NK-92 treated with Interleukin-12 subunit alpha and Interleukin-12 subunit beta, amount 100 ng/mL, for 24 hours (cell line): ENCODE data around the gene NCKAP5.

Experiments
- DNase-seq: peaks from one replicate; lab custom pipeline; 2025; lab: John Stamatoyannopoulos, UW

The NCKAP5 gene

DNA sequence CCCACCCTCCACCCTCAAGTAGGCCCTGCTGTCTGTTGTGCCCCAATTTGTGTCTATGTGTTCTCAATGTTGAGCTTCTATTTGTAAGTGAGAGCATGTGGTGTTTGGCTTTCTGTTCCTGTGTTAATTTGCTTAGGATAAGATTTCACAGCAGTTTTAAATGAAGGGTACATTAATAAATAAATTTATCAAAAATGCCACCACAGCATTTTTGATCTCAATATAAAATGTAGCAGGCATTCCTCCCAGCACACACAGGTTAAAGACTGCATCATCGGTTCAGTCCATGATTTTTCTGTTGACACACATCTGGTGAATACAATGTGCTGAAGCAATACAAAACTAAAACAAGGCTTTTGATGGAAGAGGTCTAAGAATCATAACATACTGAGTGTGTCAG, 486.2 kb downstream of the NCKAP5 start:
- DNase-seq, result no peak

GRCh38 chr2:133080822-133081221, 487.4 kb downstream of the NCKAP5 start:
- DNase-seq, result no peak

DNA sequence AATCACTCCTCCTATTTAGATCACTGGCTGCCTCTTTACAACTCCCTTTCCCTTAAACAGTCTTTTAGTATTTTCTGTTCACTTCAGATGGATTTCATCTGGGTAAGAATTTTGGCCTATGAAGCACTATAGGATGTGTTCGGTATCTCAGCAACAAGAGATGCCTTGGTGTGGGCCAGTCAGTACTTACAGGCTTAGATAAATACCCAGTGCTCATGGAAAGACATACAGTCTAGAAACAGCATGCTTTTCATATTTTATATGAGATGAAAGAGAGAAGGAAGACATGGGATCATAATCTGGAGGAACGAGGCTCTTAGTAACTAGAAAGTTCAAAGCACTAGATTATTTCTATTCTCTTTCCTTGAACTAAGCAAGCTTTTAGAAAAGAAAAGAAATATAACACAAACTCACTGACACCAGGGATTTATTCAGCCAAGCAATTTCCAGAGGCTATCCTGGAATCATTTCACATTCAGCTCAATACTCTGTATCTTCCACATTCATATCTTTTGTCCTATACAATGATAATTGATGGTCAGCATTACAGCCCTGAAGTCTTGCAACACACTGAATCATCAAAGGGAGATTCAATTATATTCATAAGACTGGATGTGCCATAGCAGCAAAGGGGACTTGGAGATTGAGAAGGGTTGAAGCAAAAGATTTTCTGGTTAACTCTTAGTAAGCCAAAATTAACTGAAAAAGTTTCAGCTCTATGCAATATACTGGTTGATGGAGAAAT, 489.4 kb downstream of the NCKAP5 start:
- DNase-seq, result no peak

- no peak for DNase-seq
Observed at GRCh38 chr2:133077269-133077822, 490.9 kb downstream of the NCKAP5 start.

DNA sequence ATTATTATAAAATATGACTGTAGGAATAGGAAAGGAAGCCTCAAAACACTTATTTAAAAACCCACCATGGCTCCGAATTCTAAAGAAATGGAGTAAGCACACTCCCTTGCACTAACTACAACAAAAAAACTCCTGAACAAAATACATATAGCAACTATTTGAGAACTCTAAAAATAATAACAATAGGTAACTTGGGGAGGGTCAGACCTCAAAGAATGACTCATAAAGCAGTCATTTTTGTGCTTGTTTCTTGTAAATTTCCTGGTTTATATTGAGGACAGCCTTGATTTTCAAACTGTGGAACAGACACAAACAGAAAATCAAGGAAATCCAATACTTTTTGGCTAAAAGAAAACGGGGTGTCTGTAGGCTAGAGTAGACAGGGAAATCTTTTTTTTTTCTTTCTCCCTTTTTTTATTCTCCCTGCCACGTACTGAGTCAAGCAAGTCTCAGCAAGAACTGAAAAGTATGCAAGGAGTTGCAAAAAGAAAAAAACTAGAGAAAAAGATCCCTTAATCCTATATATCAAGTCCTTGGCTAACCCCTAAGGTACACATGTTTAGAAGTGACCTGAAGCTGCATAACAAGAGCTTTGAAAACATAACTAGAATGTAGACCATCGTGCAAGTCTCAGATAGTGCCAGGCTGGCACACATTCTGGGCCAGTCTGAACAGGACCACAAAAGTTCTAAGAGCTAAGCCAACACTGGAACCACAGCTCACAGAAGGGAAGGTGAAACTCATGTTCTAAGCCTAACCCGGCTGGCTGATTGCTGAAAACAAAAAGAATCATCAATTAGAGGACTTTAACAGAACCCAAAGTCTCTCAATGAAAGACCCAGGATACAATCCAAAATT, 495.2 kb downstream of the NCKAP5 start:
- DNase-seq, result no peak

GRCh38 chr2:133063775-133064174, 504.5 kb downstream of the NCKAP5 start:
- no peak for DNase-seq

DNA sequence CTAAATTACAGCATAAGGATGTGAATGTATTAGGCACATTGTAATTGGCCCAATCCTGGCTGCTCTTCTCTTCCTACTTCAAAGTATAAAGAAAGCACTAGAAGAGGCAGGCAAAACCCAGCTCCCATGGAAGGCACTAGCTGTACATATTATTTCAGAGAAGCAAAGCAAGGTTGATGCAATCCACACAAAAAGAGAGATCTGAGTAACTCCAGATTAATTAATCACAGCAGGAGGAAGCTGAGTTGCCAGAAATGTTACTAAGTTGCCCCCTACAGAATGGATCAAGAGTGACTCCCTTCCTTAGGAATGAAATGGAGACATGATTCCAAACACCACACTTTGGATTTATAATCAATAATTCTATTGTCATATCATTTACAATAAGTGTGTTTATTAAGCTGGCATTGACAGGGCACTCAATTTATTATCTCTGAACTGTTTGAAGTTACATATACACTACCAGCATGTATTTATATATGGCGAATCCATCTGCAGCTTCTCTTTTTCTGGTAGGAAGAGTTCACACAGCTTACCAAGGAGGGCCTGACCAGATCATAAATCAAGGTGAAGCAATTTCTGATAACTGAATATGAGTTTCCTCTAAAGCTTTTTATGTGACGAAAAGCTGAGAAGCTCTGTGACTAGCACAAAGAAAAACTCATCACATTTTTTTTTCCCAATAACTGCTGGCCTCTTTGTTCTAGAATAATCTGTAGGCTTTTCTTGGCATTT, 505.2 kb downstream of the NCKAP5 start:
- DNase-seq, result no peak

DNA sequence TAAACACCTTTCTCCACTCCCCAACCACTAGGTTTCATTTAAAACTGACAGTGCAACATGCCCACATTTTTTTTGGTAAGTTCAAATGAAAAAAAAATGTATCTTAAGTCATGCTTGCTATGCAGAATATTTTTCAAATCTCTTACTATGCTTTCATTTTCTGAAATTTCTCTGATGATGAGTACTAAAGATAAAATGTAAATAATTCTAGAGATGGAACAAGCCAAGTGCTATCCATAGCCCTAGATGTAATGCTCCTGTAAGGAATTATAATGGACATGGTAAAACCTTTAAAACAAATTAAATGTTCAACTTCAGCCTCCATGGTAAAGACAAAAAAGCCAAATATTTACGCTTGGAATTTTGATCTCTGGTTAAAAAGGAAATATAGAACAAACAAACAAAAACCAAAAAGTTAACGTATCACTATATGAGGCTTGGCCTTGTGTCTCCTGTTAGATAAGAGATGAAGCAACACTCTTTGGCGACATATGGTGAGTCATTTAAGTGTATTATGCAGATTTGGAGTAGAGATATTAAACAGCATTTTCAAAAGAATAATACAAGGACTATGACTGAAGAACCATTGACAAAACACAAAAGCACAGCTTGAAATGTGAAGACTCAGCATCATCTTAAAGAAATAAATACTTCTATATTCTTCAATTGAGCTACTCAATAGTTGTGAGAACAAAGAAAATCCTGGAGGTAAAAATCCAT, 506.2 kb downstream of the NCKAP5 start:
- DNase-seq, result no peak

DNA sequence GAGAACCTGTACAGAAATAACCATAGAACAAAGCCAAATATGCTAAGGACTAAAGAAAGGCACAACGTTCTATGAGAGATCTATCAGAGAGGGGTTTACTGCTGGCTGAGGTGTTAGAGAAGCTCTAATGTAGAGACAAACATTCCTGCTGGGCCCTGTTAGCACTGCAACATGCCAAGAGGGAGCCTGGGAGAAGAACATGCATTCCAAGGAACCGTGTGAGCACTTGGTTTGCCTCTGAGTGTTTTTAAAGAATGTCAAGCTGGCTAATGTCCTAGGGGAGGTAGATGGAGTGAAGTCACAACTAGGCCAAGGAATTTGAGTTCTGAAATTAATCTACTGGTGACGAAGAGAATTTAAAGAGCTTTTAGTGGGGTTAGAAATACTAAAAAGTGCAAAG, 514.0 kb downstream of the NCKAP5 start:
- no peak for DNase-seq

DNA sequence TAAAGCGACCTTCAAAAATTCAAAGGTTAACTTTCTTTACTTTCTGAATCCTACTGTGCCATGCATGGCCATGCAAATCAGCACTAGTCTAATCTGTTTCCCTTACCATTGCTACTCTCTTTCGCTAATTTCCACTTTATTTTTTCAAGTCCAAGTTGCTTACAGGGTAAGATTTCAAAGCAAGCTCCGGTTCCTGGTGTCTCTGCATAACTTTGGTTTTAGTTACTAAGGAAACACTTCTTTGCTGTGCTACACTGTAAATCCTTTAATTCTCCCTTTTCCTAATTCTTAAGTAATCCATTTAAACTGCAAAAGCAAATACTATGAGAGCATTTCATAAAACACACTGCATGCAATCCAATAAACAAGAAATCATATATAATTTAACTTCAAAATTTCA, 514.7 kb downstream of the NCKAP5 start:
- DNase-seq, result no peak

GRCh38 chr2:133045787-133046186, 522.5 kb downstream of the NCKAP5 start:
- DNase-seq, result no peak

GRCh38 chr2:133044556-133044955, 523.7 kb downstream of the NCKAP5 start:
- DNase-seq, result no peak

DNA sequence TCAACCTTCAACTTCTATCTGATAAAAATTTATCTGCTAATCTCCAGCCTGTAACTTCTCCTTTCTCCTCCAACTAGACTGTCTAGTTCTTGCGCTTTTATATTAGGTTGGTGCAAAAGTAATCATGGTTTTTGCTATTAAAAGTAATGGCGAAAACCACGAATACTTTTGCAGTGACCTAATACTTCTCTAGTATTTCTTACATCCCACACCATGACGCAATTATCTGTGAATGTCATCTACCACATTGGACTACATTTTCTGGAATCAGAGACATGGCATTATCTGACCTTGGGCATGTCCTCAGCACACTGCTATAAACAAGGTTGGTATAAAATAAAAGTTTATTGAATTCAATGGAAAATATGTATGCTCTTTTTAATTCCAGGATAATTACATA, 528.1 kb downstream of the NCKAP5 start:
- DNase-seq, result no peak

- DNase-seq, result no peak
Observed at GRCh38 chr2:133039531-133039930, 528.7 kb downstream of the NCKAP5 start.

- no peak for DNase-seq
Observed at GRCh38 chr2:133026536-133027177, 541.6 kb downstream of the NCKAP5 start.

GRCh38 chr2:133025004-133025403, 543.3 kb downstream of the NCKAP5 start:
- DNase-seq, result no peak

DNA sequence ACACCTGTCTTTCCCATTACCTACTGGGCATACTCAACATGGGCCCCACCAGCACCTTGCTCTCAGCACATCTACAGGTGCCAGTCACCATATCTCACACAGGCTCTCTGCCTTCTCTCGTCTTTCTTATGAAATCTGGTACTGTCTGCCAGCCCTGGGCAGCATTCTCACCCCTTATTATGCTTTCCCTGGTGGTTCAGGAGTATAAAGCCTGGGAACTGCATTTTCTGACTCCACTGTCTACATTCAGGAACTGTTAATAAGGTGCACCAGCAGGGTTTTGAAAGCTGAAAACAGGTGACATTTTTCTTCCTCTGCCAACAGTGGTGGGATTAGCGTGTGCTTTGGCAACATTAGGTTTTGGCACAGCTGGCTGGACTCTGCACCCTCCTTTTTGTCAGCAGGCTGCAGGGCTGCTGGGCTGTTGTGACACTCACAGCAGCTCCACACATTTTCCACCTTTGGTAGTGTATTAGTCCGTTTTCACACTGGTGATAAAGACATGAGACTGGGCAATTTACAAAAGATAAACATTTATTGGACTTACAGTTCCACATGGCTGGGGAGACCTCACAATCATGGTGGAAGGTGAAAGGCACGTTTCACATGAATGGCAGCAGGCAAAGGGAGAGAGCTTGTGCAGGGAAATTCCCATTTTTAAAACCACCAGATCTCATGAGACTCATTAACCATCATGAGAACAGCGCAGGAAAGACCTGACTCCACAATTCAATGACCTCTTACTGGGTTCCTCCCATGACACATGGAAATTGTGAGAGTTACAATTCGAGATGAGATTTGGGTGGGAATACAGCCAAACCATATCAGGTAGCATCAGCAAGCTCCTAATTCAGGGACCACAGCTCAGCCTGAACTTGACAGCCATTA, 555.2 kb downstream of the NCKAP5 start:
- DNase-seq, result no peak

DNA sequence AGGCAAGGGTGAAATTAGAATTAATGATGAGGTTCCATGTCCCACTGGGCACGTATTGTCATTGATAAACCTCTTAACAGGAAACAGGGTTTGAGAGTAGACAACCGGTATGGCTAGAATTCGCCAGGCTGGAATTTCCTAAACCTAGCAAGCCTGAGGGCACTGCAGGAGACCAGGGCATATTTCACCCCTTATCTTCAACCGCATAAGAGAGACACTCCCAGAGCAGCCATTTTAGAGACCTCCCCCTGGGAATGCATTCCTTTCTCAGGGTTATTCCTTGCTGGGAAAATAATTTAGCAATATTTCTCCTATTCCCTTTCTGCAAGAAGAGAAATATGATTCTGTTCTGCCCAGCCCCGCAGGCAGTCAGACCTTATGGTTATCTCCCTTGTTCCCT, 563.6 kb downstream of the NCKAP5 start:
- DNase-seq, result no peak

DNA sequence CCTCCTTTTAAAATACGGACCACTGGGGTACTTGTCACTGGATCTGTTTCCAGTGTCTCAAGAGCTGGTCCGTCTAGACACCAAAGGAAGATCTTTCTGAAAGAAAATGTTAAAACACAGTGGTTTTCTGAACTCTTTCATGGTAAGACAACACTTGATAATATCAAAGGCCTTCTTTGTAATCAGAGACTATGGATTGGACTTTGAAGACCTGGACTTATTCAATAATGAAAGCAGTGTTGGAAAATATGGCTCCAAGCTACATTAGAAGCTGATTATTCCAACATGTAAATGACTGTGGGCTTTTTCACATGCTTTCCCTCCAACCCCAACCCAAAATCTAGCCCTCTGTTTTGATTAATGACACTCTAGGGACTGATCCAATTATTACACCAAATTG, 568.8 kb downstream of the NCKAP5 start:
- no peak for DNase-seq

DNA sequence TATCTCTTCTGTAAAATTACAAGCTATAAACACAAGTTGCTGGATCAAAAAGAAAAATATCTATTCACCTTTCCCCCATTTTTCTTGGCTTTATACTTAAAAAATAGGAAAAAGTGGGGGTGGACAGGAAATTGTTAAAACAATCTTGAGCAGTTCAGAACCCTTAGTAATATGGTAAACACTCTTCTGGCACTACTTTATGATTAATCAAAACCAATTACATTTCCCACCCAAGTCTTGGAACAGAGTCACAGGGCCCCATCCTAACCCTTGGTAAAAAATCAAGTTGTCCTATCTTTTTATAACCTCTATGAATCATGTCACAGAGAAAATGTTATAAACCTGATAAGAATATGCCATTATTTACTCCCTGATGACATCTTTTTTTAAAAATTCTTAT, 570.0 kb downstream of the NCKAP5 start:
- no peak for DNase-seq
